Neural cell (in vitro differentiated cells): ENCODE data around the gene TLR6. TPM values are rescaled to one million over a fixed set of nuclear protein-coding genes. Genes with fewer than 3 reads are reported as not detected.

Experiments
- polyA plus RNA-seq: library from polyadenylated mRNA; depleted of rRNA; stranded (reverse); fragments of >200 nt; gene quantifications from 2 replicates; pipeline ENCODE4 v1.2.3, GENCODE V29; 2014
- small RNA-seq, 3 experiments: library from RNA; depleted of rRNA; stranded (forward); fragments of <200 nt; gene quantifications; one replicate each; pipeline ENCODE3, GENCODE V24; 2012

TLR6 gene
- polyA plus RNA-seq, 1 donor from 2014 or later: not detected

Small RNA genes within 50 kb of the gene (small RNA-seq; reads per million reads assigned to genes)
- 0 to 9.1 (median 5.9) reads per million in 3 experiments for gene MIR574

Other genes starting within 250 kb of the TLR6 start
- gene KLF3, start 192.6 kb downstream of the TLR6 start, polyA plus RNA-seq: 12.3 and 12.5 TPM in 2 replicates
- 0.10 and 0.14 TPM in 2 replicates for gene TLR10, start 73.8 kb downstream of the TLR6 start, polyA plus RNA-seq
- gene TLR1, start 52.0 kb downstream of the TLR6 start, polyA plus RNA-seq: not detected in 2 replicates
- 0.32 TPM in 1 of 2 replicates, not detected in the other for gene FAM114A1, start 11.0 kb upstream of the TLR6 start, polyA plus RNA-seq
- not detected in 2 replicates for gene TMEM156, start 175.6 kb upstream of the TLR6 start, polyA plus RNA-seq
- gene KLHL5, start 205.4 kb upstream of the TLR6 start, polyA plus RNA-seq: 33.8 TPM in 2 replicates